Keratinocyte (primary cell): ENCODE data around the gene VPS37B. TPM values are rescaled to one million over a fixed set of nuclear protein-coding genes. Genes with fewer than 3 reads are reported as not detected.

Source experiments
- DNase-seq: peaks from one replicate; pipeline ENCODE4 v3.0.0-alpha.2; 2011; ENCODE audit warnings: low read depth, missing footprints, low spot score
- FAIRE-seq: peaks from 2 replicates; lab custom pipeline; 2011; peaks lifted over from hg19 to GRCh38; lab: Jason Lieb, UNC
- H2AFZ ChIP-seq: 2 replicates; pipeline ENCODE4 v1.6.0; 2012; ENCODE audit warnings: low read length, control low read depth, inconsistent platforms; ENCODE audit not compliant: control insufficient read depth
- H3K27ac ChIP-seq: 2 replicates; pipeline ENCODE4 v1.5.1; 2011; ENCODE audit warnings: low read length; ENCODE audit not compliant: control insufficient read depth, insufficient read depth
- H3K27me3 ChIP-seq: 3 replicates; pipeline ENCODE4 v1.6.0; 2011; ENCODE audit warnings: low read length; ENCODE audit not compliant: control insufficient read depth, insufficient read depth; ENCODE audit errors: extremely low read depth
- H3K36me3 ChIP-seq, 2 experiments: 2 replicates in 1 of 2; 3 replicates in 1 of 2; pipeline ENCODE4 v1.5.1; 2011; ENCODE audit warnings: low read length in 2 of 2, mild to moderate bottlenecking in 1 of 2; ENCODE audit not compliant: control insufficient read depth in 2 of 2, insufficient read depth in 2 of 2; ENCODE audit errors: extremely low read depth in 1 of 2
- H3K4me1 ChIP-seq: 3 replicates; pipeline ENCODE4 v1.5.1; 2011; ENCODE audit warnings: low read length; ENCODE audit not compliant: control insufficient read depth, insufficient read depth; ENCODE audit errors: extremely low read depth
- H3K4me2 ChIP-seq: 3 replicates; pipeline ENCODE4 v1.6.0; 2011; ENCODE audit warnings: low read depth, low read length; ENCODE audit not compliant: control insufficient read depth, insufficient read depth; ENCODE audit errors: extremely low read depth
- H3K4me3 ChIP-seq, 3 experiments: fragments of 200-600 bp in 1 of 3; sonication (generic) in 1 of 3; 2 replicates in 2 of 3; 3 replicates in 1 of 3; pipeline ENCODE4 v1.5.1; 2011 to 2016; ENCODE audit warnings: low read length in 3 of 3, mild to moderate bottlenecking in 3 of 3, control low read depth in 2 of 3, inconsistent platforms in 1 of 3, low read depth in 1 of 3, mixed read lengths in 1 of 3, mixed run types in 1 of 3, moderate library complexity in 1 of 3; ENCODE audit not compliant: control insufficient read depth in 2 of 3, insufficient read depth in 2 of 3; ENCODE audit errors: extremely low read depth in 1 of 3
- H3K79me2 ChIP-seq: 2 replicates; pipeline ENCODE4 v1.6.0; 2012; ENCODE audit warnings: low read length; ENCODE audit not compliant: control insufficient read depth, insufficient read depth
- H3K9ac ChIP-seq: 3 replicates; pipeline ENCODE4 v1.6.0; 2011; ENCODE audit warnings: low read length; ENCODE audit not compliant: control insufficient read depth, insufficient read depth; ENCODE audit errors: extremely low read depth
- H3K9me1 ChIP-seq: 3 replicates; pipeline ENCODE4 v1.6.0; 2011; ENCODE audit warnings: low read length; ENCODE audit not compliant: control insufficient read depth, insufficient read depth; ENCODE audit errors: extremely low read depth
- H3K9me3 ChIP-seq: 2 replicates; pipeline ENCODE4 v1.5.1; 2012; ENCODE audit warnings: low read depth, low read length; ENCODE audit not compliant: control insufficient read depth
- H4K20me1 ChIP-seq: 3 replicates; pipeline ENCODE4 v1.6.0; 2011; ENCODE audit warnings: low read length; ENCODE audit not compliant: control insufficient read depth, insufficient read depth; ENCODE audit errors: extremely low read depth
- CTCF ChIP-seq, 3 experiments: IDR thresholded peaks in 1 of 3; conservative IDR thresholded peaks in 1 of 3; optimal IDR thresholded peaks in 1 of 3; 2 replicates in 2 of 3; 3 replicates in 1 of 3; pipeline versions ENCODE3 to v1.5.1; 2011; ENCODE audit warnings: low read length in 3 of 3, mild to moderate bottlenecking in 3 of 3, moderate library complexity in 2 of 3, control low read depth in 1 of 3, inconsistent platforms in 1 of 3; ENCODE audit not compliant: insufficient read depth in 2 of 3; ENCODE audit errors: extremely low read depth in 1 of 3
- EZH2 ChIP-seq: IDR thresholded peaks from one replicate; pipeline ENCODE4 v1.6.1; 2012; ENCODE audit warnings: inconsistent platforms, mild to moderate bottlenecking, low read length, moderate library complexity
- dilution Hi-C: fragments of 300-500 bp; cut with MboI; formaldehyde crosslinking; loops from one replicate; pipeline ENCODE4 v1.7.0; 2020; ENCODE audit warnings: low sequenced_read_pairs; ENCODE audit not compliant: extremely low pct_ligation_motif_present
- polyA plus RNA-seq, 5 experiments: library from polyadenylated mRNA; depleted of rRNA in 3 of 5; stranded (reverse) in 3 of 5; stranded (forward) in 1 of 5; unstranded in 1 of 5; fragments of >200 nt; gene quantifications; 1 replicate in 1 of 5; 2 replicates in 3 of 5; 3 replicates in 1 of 5; pipeline versions ENCODE4 v1.2.1 to v1.2.3, GENCODE V29; 2011 to 2012; ENCODE audit warnings: missing spikeins in 2 of 5, low read depth in 1 of 5, low replicate concordance in 1 of 5

VPS37B gene
- polyA plus RNA-seq, 1 donor (not counting 4 experiments of a cell fraction or from before 2014, with no cell fraction given), result 34.1 TPM

- Histone ChIP-seq H4K20me1 (peaks cover 4% of the 10 kb centered on the region), H3K4me2 (peak overlapping the region; percentile 95), H3K4me1 (peaks cover 78% of the 10 kb centered on the region), H2AFZ (no peak overlapping the region), H3K4me3 (peak overlapping the region in 2 of 3 experiments; percentile 45 to 61), H3K9me3 (no peaks in the 10 kb centered on the region), H3K79me2 (peaks cover 82% of the 10 kb centered on the region), H3K27ac (peak overlapping the region; percentile 99), H3K9ac (peak overlapping the region; percentile 97), H3K27me3 (no peaks in the 10 kb centered on the region), H3K9me1 (peaks cover 2% of the 10 kb centered on the region), H3K36me3 (peaks cover 0 to 4% of the 10 kb centered on the region in 2 experiments)
- peak; percentile 82 for DNase-seq
- no peak for TF ChIP-seq EZH2
- TF ChIP-seq CTCF (optimal IDR thresholded peaks at IDR 0.05 in 1 of 3, IDR thresholded peaks at IDR 0.05 in 1 of 3, conservative IDR thresholded peaks at IDR 0.05 in 1 of 3; ENCODE audit: extremely low read depth in 1 of 3, insufficient read depth in 2 of 3, low read length in 3 of 3), result no peak
- dilution Hi-C loops, result no loop called here
- peak; percentile 96 for FAIRE-seq
These were observed 7.6 kb downstream of the VPS37B start for GRCh38 chr12:122888232-122888752.

DNA sequence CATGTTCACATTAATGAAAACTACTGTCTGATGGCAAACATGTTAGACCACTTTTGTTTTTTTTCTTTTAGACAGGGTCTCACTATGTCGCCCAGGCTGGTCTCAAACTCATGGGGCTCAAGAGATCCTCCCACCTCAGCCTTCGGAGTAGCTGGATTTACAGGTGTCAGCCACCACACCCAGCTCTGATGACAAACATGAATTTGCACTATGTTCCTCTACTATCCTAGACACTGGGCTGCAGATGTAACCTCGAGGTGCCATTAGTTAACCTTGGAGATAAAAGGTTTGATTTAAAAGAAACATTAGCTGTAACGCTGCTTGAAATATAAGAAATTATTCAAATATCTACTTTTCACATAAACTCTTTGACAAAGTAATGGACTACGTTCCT, 8.1 kb downstream of the VPS37B start:
- Histone ChIP-seq H3K27ac (peak overlapping the region; percentile 99), H3K79me2 (peaks cover 82% of the 10 kb centered on the region), H3K4me1 (peaks cover 74% of the 10 kb centered on the region), H3K36me3 (peaks cover 1 to 4% of the 10 kb centered on the region in 2 experiments), H3K9me1 (peaks cover 2% of the 10 kb centered on the region), H2AFZ (no peak overlapping the region), H3K9me3 (no peaks in the 10 kb centered on the region), H3K4me2 (peak overlapping the region; percentile 95), H3K4me3 (peak overlapping the region; percentile 7 to 61 (median 45)), H3K9ac (peak overlapping the region; percentile 97), H3K27me3 (no peaks in the 10 kb centered on the region), H4K20me1 (peaks cover 4% of the 10 kb centered on the region)
- TF ChIP-seq EZH2 (no peak), CTCF (optimal IDR thresholded peaks at IDR 0.05 in 1 of 3, IDR thresholded peaks at IDR 0.05 in 1 of 3, conservative IDR thresholded peaks at IDR 0.05 in 1 of 3; ENCODE audit: extremely low read depth in 1 of 3, insufficient read depth in 2 of 3, low read length in 3 of 3) (no peak)
- DNase-seq (no peak), FAIRE-seq (peak; percentile 17)
- dilution Hi-C loops, result no loop called here
